Neural progenitor cell (in vitro differentiated cells): ENCODE measurements around the gene SNRNP40.

Experiments used
- EZH2 ChIP-seq: fragments of 200-600 bp; sonication (generic); IDR thresholded peaks from 2 replicates; pipeline ENCODE4 v1.6.1; 2017; ENCODE audit warnings: antibody characterized with exemption, mild to moderate bottlenecking, moderate library complexity
- TF ChIP-seq, protein P1 (sequence below): fragments of 200-600 bp; sonication (generic); IDR thresholded peaks from 2 replicates; pipeline ENCODE4 v1.5.1; 2017; ENCODE audit warnings: antibody characterized with exemption, mild to moderate bottlenecking

DNA sequence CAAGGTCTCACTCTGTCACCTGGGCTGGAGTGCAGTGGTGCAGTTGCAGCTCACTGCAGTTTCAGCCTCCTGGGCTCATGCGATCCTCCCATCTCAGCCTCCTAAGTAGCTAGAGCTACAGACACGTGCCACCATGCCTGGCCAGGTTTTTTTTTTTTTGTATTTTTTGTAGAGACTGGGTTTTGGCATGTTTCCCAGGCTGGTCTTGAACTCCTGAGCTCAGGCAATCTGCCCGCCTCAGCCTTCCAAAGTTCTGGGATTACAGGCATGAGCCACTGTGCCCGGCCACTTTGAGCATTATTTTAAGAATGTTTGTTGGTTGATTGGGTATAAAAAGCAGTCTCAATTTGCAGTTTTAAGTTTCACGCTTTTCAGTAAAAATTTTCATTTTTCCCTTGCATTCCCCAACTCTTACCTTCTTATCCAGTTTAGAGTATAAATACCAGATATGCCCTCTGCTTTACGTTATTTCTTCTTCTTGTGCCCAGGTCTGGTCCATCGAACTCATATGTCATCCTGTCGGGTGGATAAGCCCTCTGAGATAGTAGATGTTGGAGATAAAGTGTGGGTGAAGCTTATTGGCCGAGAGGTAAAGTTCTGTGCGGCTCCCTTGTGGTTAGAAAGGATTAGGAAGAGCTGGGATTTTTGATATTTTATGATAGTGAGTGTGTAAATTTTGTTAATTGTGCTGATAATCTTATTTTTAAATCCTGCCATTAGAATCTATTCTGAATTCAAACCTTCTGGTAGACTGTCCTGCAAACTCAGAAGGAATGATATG is 40.3 kb upstream of the SNRNP40 start:
- TF ChIP-seq, protein P1, sequence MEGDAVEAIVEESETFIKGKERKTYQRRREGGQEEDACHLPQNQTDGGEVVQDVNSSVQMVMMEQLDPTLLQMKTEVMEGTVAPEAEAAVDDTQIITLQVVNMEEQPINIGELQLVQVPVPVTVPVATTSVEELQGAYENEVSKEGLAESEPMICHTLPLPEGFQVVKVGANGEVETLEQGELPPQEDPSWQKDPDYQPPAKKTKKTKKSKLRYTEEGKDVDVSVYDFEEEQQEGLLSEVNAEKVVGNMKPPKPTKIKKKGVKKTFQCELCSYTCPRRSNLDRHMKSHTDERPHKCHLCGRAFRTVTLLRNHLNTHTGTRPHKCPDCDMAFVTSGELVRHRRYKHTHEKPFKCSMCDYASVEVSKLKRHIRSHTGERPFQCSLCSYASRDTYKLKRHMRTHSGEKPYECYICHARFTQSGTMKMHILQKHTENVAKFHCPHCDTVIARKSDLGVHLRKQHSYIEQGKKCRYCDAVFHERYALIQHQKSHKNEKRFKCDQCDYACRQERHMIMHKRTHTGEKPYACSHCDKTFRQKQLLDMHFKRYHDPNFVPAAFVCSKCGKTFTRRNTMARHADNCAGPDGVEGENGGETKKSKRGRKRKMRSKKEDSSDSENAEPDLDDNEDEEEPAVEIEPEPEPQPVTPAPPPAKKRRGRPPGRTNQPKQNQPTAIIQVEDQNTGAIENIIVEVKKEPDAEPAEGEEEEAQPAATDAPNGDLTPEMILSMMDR: no peak
- TF ChIP-seq EZH2: no peak
